Coronary artery (tissue), 2 donors: ENCODE measurements around the gene ANAPC4.

Source experiments
- DNase-seq: peaks from one replicate; pipeline ENCODE4 v3.0.0-alpha.2; 2017; ENCODE audit warnings: low spot score
- H3K27ac ChIP-seq, 2 donors: fragments of 200-600 bp; sonication (generic); one replicate each; pipeline ENCODE4 v1.5.1; 2016 to 2019
- H3K4me3 ChIP-seq: fragments of 200-600 bp; sonication (generic); 2 replicates; pipeline ENCODE4 v1.5.1; 2016; ENCODE audit warnings: mild to moderate bottlenecking, moderate library complexity
- CTCF ChIP-seq: fragments of 200-600 bp; sonication (generic); IDR thresholded peaks from one replicate; pipeline ENCODE4 v1.5.1; 2019; ENCODE audit warnings: antibody characterized with exemption

ANAPC4 gene

GRCh38 chr4:25347473-25347872 is 29.6 kb upstream of the ANAPC4 start:
- TF ChIP-seq CTCF = no peak
- no peak overlapping the region for H3K27ac ChIP-seq
- no peak for DNase-seq
- no peak overlapping the region for H3K4me3 ChIP-seq

GRCh38 chr4:25347971-25348370 is 29.1 kb upstream of the ANAPC4 start:
- no peak for TF ChIP-seq CTCF
- H3K27ac ChIP-seq = no peak overlapping the region
- no peak for DNase-seq
- H3K4me3 ChIP-seq = no peak overlapping the region

- Histone ChIP-seq H3K27ac (no peak overlapping the region), H3K4me3 (no peak overlapping the region)
- DNase-seq = no peak
- no peak for TF ChIP-seq CTCF
Observed at GRCh38 chr4:25350561-25350960, 26.5 kb upstream of the ANAPC4 start.

- Histone ChIP-seq H3K4me3 (no peak overlapping the region), H3K27ac (no peak overlapping the region)
- no peak for DNase-seq
- TF ChIP-seq CTCF = no peak
Observed at GRCh38 chr4:25351777-25352416, 25.2 kb upstream of the ANAPC4 start.

GRCh38 chr4:25356068-25356467 is 21.0 kb upstream of the ANAPC4 start:
- Histone ChIP-seq H3K27ac (no peak overlapping the region), H3K4me3 (no peak overlapping the region)
- TF ChIP-seq CTCF = no peak
- DNase-seq = no peak

- DNase-seq = no peak
- H3K4me3 ChIP-seq = no peak overlapping the region
- no peak for TF ChIP-seq CTCF
- no peak overlapping the region for H3K27ac ChIP-seq
Observed at GRCh38 chr4:25358515-25359275, 18.4 kb upstream of the ANAPC4 start.

GRCh38 chr4:25361253-25361652 is 15.8 kb upstream of the ANAPC4 start:
- no peak for DNase-seq
- TF ChIP-seq CTCF = no peak
- H3K27ac ChIP-seq = no peak overlapping the region
- no peak overlapping the region for H3K4me3 ChIP-seq
